ENCODE data around the gene FEN1. TPM values are rescaled to one million over a fixed set of nuclear protein-coding genes. Genes with fewer than 3 reads are reported as not detected.

The FEN1 gene
- total RNA-seq, 1 donor from 2014 or later: 13.8 TPM

DNA sequence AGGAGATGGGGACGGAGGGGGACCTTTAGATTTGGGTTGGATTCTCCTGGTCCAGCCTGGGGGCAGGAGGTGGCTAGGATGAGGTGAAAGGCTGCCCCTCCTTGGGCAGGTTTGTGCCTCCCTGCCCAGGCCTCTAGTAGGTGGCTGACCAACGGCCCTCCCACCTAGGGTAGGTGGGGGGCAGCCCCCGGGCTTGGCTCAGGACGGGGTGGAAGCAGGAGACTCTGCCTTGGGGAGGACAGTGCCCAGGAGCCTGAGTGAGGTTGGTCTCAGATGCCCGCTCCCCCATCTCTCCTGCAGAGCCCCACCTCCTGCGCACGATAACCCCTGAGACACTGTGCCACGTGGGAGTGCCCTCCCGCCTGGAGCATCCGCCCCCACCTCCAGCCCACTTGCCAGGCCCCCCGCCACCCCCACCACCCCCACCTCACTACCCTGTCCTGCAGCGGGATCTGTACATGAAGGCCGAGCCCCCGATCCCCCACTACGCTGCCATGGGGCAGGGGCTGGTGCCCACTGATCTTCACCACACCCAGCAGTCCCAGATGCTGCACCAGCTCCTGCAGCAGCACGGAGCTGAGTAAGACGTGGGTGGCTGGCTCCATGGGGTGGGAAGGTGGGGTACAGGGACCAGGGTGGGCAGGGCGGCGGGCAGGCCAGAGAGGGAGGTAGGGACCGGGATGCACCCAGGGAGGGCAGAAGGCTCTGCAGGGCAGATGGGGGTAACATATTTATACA lies 22.6 kb upstream of the FEN1 start:
- Histone ChIP-seq H3K27me3 (ENCODE audit: insufficient read depth, low read length) (no peaks in the 10 kb centered on the region), H3K36me3 (ENCODE audit: insufficient read depth, low read length) (no peaks in the 10 kb centered on the region), H3K4me2 (ENCODE audit: low read length) (peak overlapping the region; percentile 55), H3K9me3 (ENCODE audit: insufficient read depth, low read depth, low read length) (no peaks in the 10 kb centered on the region), H3K4me3 (ENCODE audit: insufficient read depth, low read depth, low read length) (no peak overlapping the region), H3K4me1 (ENCODE audit: insufficient read depth, low read length) (peaks cover 9% of the 10 kb centered on the region), H3K79me2 (ENCODE audit: insufficient read depth, low read length) (no peaks in the 10 kb centered on the region), H4K20me1 (ENCODE audit: insufficient read depth, low read length) (peaks cover 5% of the 10 kb centered on the region), H2AFZ (ENCODE audit: low read depth, low read length) (no peak overlapping the region), H3K27ac (ENCODE audit: low read depth, low read length) (no peak overlapping the region), H3K9ac (ENCODE audit: low read length) (peak overlapping the region; percentile 41)
- Mint-ChIP-seq H3K4me3 (ENCODE audit: unreplicated experiment) (no peak overlapping the region), H3K27ac (ENCODE audit: unreplicated experiment) (no peak overlapping the region), H3K27me3 (ENCODE audit: low read depth, unreplicated experiment) (no peaks in the 10 kb centered on the region), H3K9me3 (ENCODE audit: unreplicated experiment) (no peaks in the 10 kb centered on the region), H3K4me1 (ENCODE audit: low read depth, unreplicated experiment) (peaks cover 2% of the 10 kb centered on the region), H3K36me3 (ENCODE audit: low read depth, unreplicated experiment) (no peaks in the 10 kb centered on the region)
- FAIRE-seq (no peak), DNase-seq (ENCODE audit: low read depth) (no peak)
- no peak for TF ChIP-seq EZH2 (IDR thresholded peaks at IDR 0.05; ENCODE audit: insufficient read depth, low read length)
- TF ChIP-seq, protein P1, sequence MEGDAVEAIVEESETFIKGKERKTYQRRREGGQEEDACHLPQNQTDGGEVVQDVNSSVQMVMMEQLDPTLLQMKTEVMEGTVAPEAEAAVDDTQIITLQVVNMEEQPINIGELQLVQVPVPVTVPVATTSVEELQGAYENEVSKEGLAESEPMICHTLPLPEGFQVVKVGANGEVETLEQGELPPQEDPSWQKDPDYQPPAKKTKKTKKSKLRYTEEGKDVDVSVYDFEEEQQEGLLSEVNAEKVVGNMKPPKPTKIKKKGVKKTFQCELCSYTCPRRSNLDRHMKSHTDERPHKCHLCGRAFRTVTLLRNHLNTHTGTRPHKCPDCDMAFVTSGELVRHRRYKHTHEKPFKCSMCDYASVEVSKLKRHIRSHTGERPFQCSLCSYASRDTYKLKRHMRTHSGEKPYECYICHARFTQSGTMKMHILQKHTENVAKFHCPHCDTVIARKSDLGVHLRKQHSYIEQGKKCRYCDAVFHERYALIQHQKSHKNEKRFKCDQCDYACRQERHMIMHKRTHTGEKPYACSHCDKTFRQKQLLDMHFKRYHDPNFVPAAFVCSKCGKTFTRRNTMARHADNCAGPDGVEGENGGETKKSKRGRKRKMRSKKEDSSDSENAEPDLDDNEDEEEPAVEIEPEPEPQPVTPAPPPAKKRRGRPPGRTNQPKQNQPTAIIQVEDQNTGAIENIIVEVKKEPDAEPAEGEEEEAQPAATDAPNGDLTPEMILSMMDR (IDR thresholded peaks at IDR 0.05; ENCODE audit: insufficient read depth, low read depth, low read length): no peak

DNA sequence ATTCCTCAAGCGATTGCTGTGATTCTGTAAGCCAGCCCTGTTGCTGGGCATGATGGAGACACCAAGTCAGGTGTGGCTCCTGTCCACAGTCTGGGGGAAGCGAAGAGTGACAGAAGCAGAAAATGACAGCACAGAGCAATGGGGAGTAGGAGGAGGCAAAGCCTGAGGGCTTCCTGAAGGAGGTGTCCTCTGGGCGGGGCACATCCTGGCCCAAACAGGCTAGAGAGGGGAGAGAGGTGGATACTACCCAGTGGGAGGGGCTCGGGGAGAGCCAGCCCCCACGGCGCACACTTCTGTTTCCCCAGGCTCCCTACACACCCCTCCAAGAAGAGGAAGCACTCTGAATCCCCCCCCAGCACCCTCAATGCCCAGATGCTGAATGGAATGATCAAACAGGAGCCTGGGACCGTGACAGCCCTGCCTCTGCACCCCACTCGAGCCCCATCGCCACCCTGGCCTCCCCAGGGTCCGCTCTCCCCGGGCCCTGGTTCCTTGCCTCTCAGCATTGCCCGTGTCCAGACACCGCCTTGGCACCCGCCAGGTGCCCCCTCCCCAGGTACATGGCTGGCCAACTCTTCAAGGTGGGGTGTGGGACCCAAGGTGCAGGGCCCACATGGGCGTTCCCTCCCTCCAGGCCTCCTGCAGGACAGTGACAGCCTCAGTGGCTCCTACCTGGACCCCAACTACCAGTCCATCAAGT lies 21.4 kb upstream of the FEN1 start:
- Mint-ChIP-seq H3K9me3 (ENCODE audit: unreplicated experiment) (no peaks in the 10 kb centered on the region), H3K27me3 (ENCODE audit: low read depth, unreplicated experiment) (no peaks in the 10 kb centered on the region), H3K4me1 (ENCODE audit: low read depth, unreplicated experiment) (no peaks in the 10 kb centered on the region), H3K4me3 (ENCODE audit: unreplicated experiment) (no peak overlapping the region), H3K27ac (ENCODE audit: unreplicated experiment) (no peak overlapping the region), H3K36me3 (ENCODE audit: low read depth, unreplicated experiment) (no peaks in the 10 kb centered on the region)
- no peak overlapping the region for H3K27ac ChIP-seq (ENCODE audit: low read depth, low read length)
- H3K9me3 ChIP-seq (ENCODE audit: insufficient read depth, low read depth, low read length): no peaks in the 10 kb centered on the region
- H4K20me1 ChIP-seq (ENCODE audit: insufficient read depth, low read length): peaks cover 9% of the 10 kb centered on the region
- H3K36me3 ChIP-seq (ENCODE audit: insufficient read depth, low read length): no peaks in the 10 kb centered on the region
- FAIRE-seq (no peak), DNase-seq (ENCODE audit: low read depth) (no peak)
- no peak overlapping the region for H3K4me3 ChIP-seq (ENCODE audit: insufficient read depth, low read depth, low read length)
- H3K27me3 ChIP-seq (ENCODE audit: insufficient read depth, low read length): no peaks in the 10 kb centered on the region
- no peaks in the 10 kb centered on the region for H3K79me2 ChIP-seq (ENCODE audit: insufficient read depth, low read length)
- no peak overlapping the region for H2AFZ ChIP-seq (ENCODE audit: low read depth, low read length)
- no peak overlapping the region for H3K4me2 ChIP-seq (ENCODE audit: low read length)
- H3K9ac ChIP-seq (ENCODE audit: low read length): no peak overlapping the region
- H3K4me1 ChIP-seq (ENCODE audit: insufficient read depth, low read length): peaks cover 9% of the 10 kb centered on the region
- no peak for TF ChIP-seq EZH2 (IDR thresholded peaks at IDR 0.05; ENCODE audit: insufficient read depth, low read length)
- TF ChIP-seq, protein P1 (IDR thresholded peaks at IDR 0.05; ENCODE audit: insufficient read depth, low read depth, low read length): no peak
